Measurements from ENCODE around the gene CLHC1. TPM values are rescaled to one million over a fixed set of nuclear protein-coding genes. Genes with fewer than 3 reads are reported as not detected.

CLHC1 gene
- total and polyA plus RNA-seq, 10 of the 15 experiments (the other 5 are each of a cell fraction or from before 2014, with no cell fraction given), result 2.6 to 6.8 (median 4.7) TPM

DNA sequence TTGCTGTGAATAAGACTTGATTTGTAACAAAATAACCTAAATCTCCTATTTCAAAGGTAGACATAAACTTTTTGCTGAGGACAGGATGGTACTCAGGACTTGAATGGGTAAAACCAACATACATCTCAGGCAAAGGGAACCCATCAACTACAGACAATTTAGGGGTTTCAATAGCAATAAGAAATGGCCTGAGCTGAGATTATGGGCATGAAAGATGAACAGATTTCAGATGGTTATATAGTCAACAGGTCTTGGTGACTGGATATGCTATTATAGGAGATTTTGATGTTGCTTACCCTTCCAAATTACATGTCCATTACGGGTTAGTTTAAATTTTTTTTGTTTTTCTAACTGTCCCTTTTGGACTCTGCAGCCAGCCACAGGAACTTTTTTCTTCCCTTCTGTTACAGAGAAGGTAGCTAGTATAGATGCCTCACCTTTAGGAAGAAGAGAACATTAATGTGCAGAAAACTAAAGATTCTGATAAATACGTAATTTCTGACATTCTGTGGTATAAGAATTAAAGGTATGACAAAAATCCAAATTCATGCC lies 5.0 kb upstream of the CLHC1 start:
- no peaks in the 10 kb centered on the region for H3K9me3 ChIP-seq (replicated peaks; ENCODE audit: control insufficient read depth, insufficient read depth, low read length)
- H3K9ac ChIP-seq (ENCODE audit: control insufficient read depth, insufficient read depth, low read length), result no peak overlapping the region
- H3K79me2 ChIP-seq (ENCODE audit: control insufficient read depth, insufficient read depth, low read length), result peaks cover 37% of the 10 kb centered on the region
- in situ Hi-C loops (cut with MboI), result no loop called here
- 95% methylated on average over 2 of the region's 2 CpGs for WGBS (ENCODE audit: insufficient coverage, insufficient replicate concordance, low lambda C conversion rate, missing lambda C conversion rate)
- H3K27ac ChIP-seq (ENCODE audit: control insufficient read depth, insufficient read depth), result no peak overlapping the region
- H3K4me3 ChIP-seq, result no peak overlapping the region
- ChIA-PET CTCF (no interaction called here), RAD21 (ENCODE audit: unreplicated experiment) (no interaction called here), SMC1A (ENCODE audit: uncharacterized antibody, unreplicated experiment) (interaction anchor here (1.2 kb wide), 1 partner anchor 10 kb away, joined by 6 read pairs; no protein-coding TSS in a partner anchor), POLR2A (interaction anchor here (0.7 to 0.9 kb wide), 2 partner anchors 21 to 36 kb away, joined by 3 read pairs; no protein-coding TSS in a partner anchor)
- peaks cover 3 to 19% of the 10 kb centered on the region in 2 experiments for H3K36me3 ChIP-seq (ENCODE audit: control insufficient read depth in 2 of 2, insufficient read depth in 2 of 2, low read length in 1 of 2)
- no peak for TF ChIP-seq KLF5 (IDR thresholded peaks at IDR 0.05; ENCODE audit: partially characterized antibody)
- TF ChIP-seq POLR2AphosphoS2 (IDR thresholded peaks at IDR 0.05; ENCODE audit: low read depth, low read length), result peak; percentile 54; the same call in 1 of the 2 replicates
- TF ChIP-seq POLR2A (IDR thresholded peaks at IDR 0.05; ENCODE audit: low read depth, low read length), result 0 out of 2 replicates have a peak, but pooled peaks have one; percentile 15
- TF ChIP-seq BCL3 (IDR thresholded peaks at IDR 0.05; ENCODE audit: borderline replicate concordance, insufficient read depth, low read depth, low read length, poor library complexity, severe bottlenecking), result peak; percentile 50
- TF ChIP-seq MTA3 (IDR thresholded peaks at IDR 0.05; ENCODE audit: borderline replicate concordance, low read length), result peak; percentile 10; the same call in 1 of the 2 replicates
- H4K20me1 ChIP-seq (ENCODE audit: control insufficient read depth, insufficient read depth), result no peaks in the 10 kb centered on the region
- no peak for FAIRE-seq
- ATAC-seq, result no peak
- no peak for DNase-seq (ENCODE audit: low read depth, low spot score)
- H3K4me1 ChIP-seq (ENCODE audit: control insufficient read depth, insufficient read depth, low read length), result peaks cover 3% of the 10 kb centered on the region; the same call in 1 of the 2 replicates
- intact Hi-C loops (cut with micrococcal nuclease; ENCODE audit: unreplicated experiment), result no loop called here
- no peaks in the 10 kb centered on the region for H3K27me3 ChIP-seq (replicated peaks in 1 of 2; ENCODE audit: control insufficient read depth in 2 of 2, insufficient read depth in 2 of 2, low read length in 1 of 2)
- H3K4me2 ChIP-seq (ENCODE audit: control insufficient read depth, insufficient read depth), result no peak overlapping the region
- H2AFZ ChIP-seq (ENCODE audit: control insufficient read depth, low read depth, low read length), result no peak overlapping the region
- no TSS peak for BruUV-seq (replicated peaks)
